HG02981 (cell line): ENCODE measurements around the gene HOXD11.
A peak's percentile ranks its signal among the peaks of the same experiment; 100 is the strongest.

Experiments used
- ATAC-seq: cut with Tn5 transposase; IDR thresholded peaks from one replicate; pipeline ENCODE4 v1.9.1; 2021; ENCODE audit warnings: mild to moderate bottlenecking, moderate library complexity; ENCODE audit not compliant: unreplicated experiment

The HOXD11 gene

GRCh38 chr2:176093145-176093897 lies 13.8 kb upstream of the HOXD11 start:
- ATAC-seq: no peak

GRCh38 chr2:176093898-176094249 lies 13.2 kb upstream of the HOXD11 start:
- no peak for ATAC-seq

GRCh38 chr2:176094349-176094748 lies 12.7 kb upstream of the HOXD11 start:
- ATAC-seq: no peak

- no peak for ATAC-seq
These were observed 11.7 kb upstream of the HOXD11 start for GRCh38 chr2:176095421-176095820.

- ATAC-seq: no peak
These were observed 10.7 kb upstream of the HOXD11 start for GRCh38 chr2:176096243-176096985.

- peak; percentile 69 for ATAC-seq
These were observed 9.9 kb upstream of the HOXD11 start for GRCh38 chr2:176096986-176097819.

GRCh38 chr2:176097820-176098365 lies 9.2 kb upstream of the HOXD11 start:
- ATAC-seq: no peak

- no peak for ATAC-seq
These were observed 8.5 kb upstream of the HOXD11 start for GRCh38 chr2:176098366-176099158.

- ATAC-seq: no peak
These were observed 7.8 kb upstream of the HOXD11 start for GRCh38 chr2:176099159-176099727.

- ATAC-seq: no peak
These were observed 7.1 kb upstream of the HOXD11 start, which contains the start of gene HOXD12 for GRCh38 chr2:176099728-176100546. HOXD12 (plus strand) TSS chr2:176099795; CDS start chr2:176099802, 7 bp downstream.

- ATAC-seq: no peak
These were observed 6.4 kb upstream of the HOXD11 start for GRCh38 chr2:176100547-176101140.

- no peak for ATAC-seq
These were observed 5.8 kb upstream of the HOXD11 start for GRCh38 chr2:176101216-176101830.

GRCh38 chr2:176101842-176102241 lies 5.2 kb upstream of the HOXD11 start:
- no peak for ATAC-seq

- no peak for ATAC-seq
These were observed 4.7 kb upstream of the HOXD11 start for GRCh38 chr2:176102309-176102866.

- no peak for ATAC-seq
These were observed 3.9 kb upstream of the HOXD11 start for GRCh38 chr2:176103194-176103593.

- ATAC-seq: no peak
These were observed 3.3 kb upstream of the HOXD11 start for GRCh38 chr2:176103742-176104315.

- ATAC-seq: no peak
These were observed 2.6 kb upstream of the HOXD11 start for GRCh38 chr2:176104316-176105077.
